ENCODE results near the gene NAA40.

- TF ChIP-seq BHLHE40 (IDR thresholded peaks at IDR 0.05; ENCODE audit: borderline replicate concordance) (no peak), TARDBP (IDR thresholded peaks at IDR 0.05) (no peak), PKNOX1 (IDR thresholded peaks at IDR 0.05) (peak; percentile 87), FOXM1 (IDR thresholded peaks at IDR 0.05; ENCODE audit: borderline replicate concordance) (no peak), ZNF384 (IDR thresholded peaks at IDR 0.05) (no peak), SP1 (IDR thresholded peaks at IDR 0.05) (no peak)
Observed at GRCh38 chr11:63917692-63918506, 20.9 kb upstream of the NAA40 start.

All from HEK293T (cell line).